VCaP (cell line): ENCODE data around the gene SLC6A6.

Experiments used
- H3K27ac ChIP-seq: fragments of 450-650 bp; 2 replicates; pipeline ENCODE4 v1.5.1; 2017
- TF ChIP-seq, protein P1 (sequence below): fragments of 450-650 bp; conservative IDR thresholded peaks from 2 replicates; pipeline ENCODE4 v1.5.1; 2017; ENCODE audit warnings: mild to moderate bottlenecking, moderate library complexity

Gene SLC6A6

DNA sequence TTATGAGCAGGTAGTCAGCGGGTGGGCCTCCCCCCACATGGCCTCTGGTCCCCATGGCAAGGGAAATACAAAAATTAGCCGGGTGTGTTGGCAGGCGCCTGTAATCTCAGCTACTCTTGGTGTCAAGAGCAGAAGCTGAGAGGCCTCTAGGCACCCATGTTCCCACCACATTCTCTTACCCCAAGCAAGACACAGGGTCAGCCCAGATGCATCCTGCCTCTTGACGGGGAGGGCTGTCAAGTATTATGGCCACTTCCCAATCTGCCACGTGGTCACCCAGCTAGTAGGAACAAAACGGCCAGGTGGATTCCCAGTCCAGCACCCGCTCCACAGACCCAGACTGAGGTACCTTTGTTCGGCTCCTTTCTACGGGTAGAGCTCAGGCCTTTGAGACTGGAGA is 16.2 kb upstream of the SLC6A6 start:
- TF ChIP-seq, protein P1, sequence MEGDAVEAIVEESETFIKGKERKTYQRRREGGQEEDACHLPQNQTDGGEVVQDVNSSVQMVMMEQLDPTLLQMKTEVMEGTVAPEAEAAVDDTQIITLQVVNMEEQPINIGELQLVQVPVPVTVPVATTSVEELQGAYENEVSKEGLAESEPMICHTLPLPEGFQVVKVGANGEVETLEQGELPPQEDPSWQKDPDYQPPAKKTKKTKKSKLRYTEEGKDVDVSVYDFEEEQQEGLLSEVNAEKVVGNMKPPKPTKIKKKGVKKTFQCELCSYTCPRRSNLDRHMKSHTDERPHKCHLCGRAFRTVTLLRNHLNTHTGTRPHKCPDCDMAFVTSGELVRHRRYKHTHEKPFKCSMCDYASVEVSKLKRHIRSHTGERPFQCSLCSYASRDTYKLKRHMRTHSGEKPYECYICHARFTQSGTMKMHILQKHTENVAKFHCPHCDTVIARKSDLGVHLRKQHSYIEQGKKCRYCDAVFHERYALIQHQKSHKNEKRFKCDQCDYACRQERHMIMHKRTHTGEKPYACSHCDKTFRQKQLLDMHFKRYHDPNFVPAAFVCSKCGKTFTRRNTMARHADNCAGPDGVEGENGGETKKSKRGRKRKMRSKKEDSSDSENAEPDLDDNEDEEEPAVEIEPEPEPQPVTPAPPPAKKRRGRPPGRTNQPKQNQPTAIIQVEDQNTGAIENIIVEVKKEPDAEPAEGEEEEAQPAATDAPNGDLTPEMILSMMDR = no peak
- H3K27ac ChIP-seq = no peak overlapping the region

DNA sequence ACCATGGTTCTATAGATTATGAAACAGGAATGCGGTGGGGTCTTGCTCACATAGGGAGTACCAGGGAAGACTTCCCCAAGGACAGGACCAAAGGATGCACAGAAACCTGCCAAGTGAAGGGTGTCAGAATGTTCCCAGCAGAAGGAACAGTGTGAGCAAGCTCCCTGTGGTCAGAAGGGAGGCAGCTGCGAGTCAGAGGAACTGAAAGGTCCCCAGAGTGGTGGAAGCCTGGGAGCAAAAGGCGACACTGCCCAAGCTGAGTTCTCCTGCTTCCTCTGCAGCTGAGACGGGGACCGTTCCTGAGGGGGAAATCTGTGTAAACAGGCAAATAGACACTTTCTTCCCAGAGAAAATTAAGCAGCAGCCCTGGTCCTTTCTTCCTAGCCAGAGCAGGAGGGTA is 14.2 kb upstream of the SLC6A6 start:
- H3K27ac ChIP-seq = no peak overlapping the region
- TF ChIP-seq, protein P1 = no peak

DNA sequence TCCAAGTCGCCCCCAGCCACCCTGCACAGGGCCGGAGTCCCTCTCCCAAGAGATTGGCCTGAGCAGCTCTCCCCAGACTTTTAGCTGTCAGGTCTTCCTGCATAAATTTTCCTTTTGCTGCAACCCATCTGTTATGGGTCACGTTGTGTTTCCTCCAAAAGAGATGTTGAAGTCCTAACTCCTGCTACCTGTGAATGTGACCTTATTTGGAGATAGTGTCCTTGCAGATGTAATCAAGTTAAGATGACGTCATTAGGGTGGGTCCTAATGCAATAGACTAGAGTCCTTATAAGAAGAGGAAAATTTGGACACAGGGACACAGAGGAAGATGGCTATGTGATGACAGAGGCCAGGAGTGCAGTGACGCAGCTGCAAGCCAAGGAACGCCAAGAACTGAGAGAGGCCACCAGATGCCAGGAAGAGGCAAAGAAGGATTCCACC is 13.2 kb upstream of the SLC6A6 start:
- no peak overlapping the region for H3K27ac ChIP-seq
- TF ChIP-seq, protein P1 = no peak

DNA sequence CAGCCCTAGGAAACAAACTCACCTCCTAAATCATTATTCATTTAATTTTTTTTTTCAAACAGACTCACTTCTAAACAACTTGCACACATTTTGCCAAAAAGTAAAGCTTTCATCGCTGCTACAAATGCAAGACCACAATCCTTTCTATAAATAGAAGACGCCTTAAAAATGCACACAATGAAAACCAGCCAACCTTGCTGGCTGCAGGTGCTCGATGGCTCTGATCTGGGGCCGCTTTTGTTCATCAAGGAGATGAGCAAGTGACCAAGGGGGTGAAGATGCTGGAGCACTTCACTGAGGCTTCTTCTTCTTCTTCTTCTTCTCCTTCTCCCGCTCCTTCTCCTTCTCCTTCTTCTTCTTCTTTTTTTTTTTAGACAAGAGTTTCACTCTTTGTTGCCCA is 12.7 kb upstream of the SLC6A6 start:
- no peak overlapping the region for H3K27ac ChIP-seq
- TF ChIP-seq, protein P1 = no peak

DNA sequence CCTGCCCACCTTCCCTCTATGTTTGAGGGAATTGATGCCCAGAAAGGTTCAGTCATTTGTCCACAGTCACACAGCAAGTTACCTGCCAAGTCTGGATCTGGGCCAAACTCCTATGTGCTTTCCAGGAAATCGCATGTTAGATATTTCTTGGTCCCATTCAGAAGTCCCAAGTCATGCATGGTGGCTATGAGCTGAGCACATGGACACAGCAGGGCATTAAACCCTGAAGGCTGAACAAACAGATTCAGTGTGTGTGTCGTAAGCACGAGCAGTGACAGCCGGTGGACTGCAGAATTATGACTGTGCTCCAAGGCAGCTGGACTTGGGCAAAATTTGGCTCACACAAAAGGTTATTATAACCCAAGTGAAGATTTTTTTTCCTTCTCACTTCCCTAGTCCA is 11.4 kb upstream of the SLC6A6 start:
- no peak overlapping the region for H3K27ac ChIP-seq
- TF ChIP-seq, protein P1 = no peak

DNA sequence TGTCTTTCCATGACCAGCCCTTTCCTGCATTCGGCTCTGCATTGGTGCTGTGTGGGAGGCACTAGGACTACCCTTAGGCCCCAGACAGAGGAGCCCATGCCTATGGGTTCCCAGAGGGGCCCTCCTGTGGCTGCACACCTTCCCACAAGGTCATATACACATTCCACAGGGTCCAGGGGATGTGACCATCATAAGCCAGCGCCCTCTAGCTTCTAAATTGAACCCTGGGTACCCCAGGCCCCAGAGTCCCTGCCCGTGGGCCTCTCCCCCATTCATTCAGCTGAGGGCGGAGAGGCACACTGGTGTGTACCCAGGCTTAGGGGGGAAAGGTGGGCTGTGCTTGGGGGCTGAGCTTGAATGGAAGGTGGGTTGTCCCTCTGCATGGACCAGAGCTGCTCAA is 10.2 kb upstream of the SLC6A6 start:
- TF ChIP-seq, protein P1 = no peak
- no peak overlapping the region for H3K27ac ChIP-seq

DNA sequence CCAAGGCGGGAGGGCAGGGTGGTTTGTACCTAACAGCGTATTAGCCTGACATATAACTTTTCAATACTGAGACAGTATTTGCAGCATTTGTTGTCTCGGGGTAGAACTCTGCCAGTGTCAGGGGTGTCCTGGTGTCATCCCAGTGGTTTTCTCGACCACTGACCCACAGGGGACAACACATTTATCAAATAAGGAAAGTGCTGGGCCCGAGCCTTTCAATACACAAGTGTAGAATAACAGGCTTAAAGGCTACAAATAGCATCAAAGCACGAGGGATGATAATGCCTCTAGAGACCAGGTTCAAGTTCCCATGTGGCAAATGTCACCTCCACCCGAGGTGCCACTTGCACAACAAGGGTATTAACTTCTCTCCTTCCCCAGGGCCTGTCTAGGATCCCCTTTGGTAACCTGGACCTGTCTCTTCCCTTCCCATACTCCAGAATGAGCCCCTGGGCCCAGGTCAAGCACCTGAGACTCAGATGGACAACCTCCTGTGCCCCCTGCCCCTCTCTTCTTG is 9.5 kb upstream of the SLC6A6 start:
- TF ChIP-seq, protein P1 = no peak
- no peak overlapping the region for H3K27ac ChIP-seq
